Testis (tissue), 2 donors: ENCODE data around the gene RBM33.

Experiments
- POLR2A ChIP-seq: fragments of 450-650 bp; IDR thresholded peaks from one replicate; pipeline ENCODE4 v1.6.1; 2017; ENCODE audit warnings: antibody characterized with exemption, mild to moderate bottlenecking, moderate library complexity
- TF ChIP-seq, protein P1 (sequence below), 3 experiments: fragments of 450-650 bp in 2 of 3; fragments of 200-600 bp in 1 of 3; sonication (generic) in 1 of 3; IDR thresholded peaks; one replicate each; pipeline ENCODE4 v1.5.1; 2016 to 2019; ENCODE audit warnings: antibody characterized with exemption in 3 of 3, mild to moderate bottlenecking in 2 of 3, moderate library complexity in 1 of 3

GRCh38 chr7:155667241-155667829 lies 22.9 kb downstream of the RBM33 start:
- TF ChIP-seq, protein P1, sequence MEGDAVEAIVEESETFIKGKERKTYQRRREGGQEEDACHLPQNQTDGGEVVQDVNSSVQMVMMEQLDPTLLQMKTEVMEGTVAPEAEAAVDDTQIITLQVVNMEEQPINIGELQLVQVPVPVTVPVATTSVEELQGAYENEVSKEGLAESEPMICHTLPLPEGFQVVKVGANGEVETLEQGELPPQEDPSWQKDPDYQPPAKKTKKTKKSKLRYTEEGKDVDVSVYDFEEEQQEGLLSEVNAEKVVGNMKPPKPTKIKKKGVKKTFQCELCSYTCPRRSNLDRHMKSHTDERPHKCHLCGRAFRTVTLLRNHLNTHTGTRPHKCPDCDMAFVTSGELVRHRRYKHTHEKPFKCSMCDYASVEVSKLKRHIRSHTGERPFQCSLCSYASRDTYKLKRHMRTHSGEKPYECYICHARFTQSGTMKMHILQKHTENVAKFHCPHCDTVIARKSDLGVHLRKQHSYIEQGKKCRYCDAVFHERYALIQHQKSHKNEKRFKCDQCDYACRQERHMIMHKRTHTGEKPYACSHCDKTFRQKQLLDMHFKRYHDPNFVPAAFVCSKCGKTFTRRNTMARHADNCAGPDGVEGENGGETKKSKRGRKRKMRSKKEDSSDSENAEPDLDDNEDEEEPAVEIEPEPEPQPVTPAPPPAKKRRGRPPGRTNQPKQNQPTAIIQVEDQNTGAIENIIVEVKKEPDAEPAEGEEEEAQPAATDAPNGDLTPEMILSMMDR (IDR thresholded peaks at IDR 0.05) = no peak
- no peak for TF ChIP-seq POLR2A
